ENCODE measurements around the gene HSPA12A. TPM values are rescaled to one million over a fixed set of nuclear protein-coding genes. Genes with fewer than 3 reads are reported as not detected.

The HSPA12A gene
- total RNA-seq, 6 donors from 2014 or later = 4.2 to 11.6 (median 6.1) TPM

DNA sequence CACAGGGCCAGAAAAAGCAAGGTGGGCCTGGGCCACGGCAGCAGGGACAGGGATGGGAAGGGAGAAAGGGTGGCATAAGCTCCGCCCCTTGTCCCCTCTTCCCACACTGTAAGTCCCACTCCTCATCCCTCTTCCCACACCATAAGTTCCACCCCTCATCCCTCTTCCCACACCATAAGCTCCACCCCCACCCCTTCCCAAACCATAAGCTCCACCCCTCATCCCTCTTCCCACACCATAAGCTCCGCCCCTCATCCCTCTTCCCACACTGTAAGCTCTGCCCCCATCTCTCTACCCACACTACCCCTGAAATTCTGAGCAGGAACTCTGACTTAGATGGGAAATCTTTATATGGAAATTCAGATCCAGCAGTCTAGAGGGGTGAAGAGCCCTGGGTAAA lies 55.7 kb downstream of the HSPA12A start:
- Histone ChIP-seq H3K27me3 (no peaks in the 10 kb centered on the region), H3K4me3 (no peak overlapping the region), H3K27ac (no peak overlapping the region), H3K9me3 (no peaks in the 10 kb centered on the region), H3K36me3 (no peaks in the 10 kb centered on the region), H3K4me1 (peaks cover 2 to 6% (median 5%) of the 10 kb centered on the region in 4 donors)
- DNase-seq (no peak), ATAC-seq (ENCODE audit: low FRiP score in 2 of 2) (no peak)
- TF ChIP-seq, protein P1, sequence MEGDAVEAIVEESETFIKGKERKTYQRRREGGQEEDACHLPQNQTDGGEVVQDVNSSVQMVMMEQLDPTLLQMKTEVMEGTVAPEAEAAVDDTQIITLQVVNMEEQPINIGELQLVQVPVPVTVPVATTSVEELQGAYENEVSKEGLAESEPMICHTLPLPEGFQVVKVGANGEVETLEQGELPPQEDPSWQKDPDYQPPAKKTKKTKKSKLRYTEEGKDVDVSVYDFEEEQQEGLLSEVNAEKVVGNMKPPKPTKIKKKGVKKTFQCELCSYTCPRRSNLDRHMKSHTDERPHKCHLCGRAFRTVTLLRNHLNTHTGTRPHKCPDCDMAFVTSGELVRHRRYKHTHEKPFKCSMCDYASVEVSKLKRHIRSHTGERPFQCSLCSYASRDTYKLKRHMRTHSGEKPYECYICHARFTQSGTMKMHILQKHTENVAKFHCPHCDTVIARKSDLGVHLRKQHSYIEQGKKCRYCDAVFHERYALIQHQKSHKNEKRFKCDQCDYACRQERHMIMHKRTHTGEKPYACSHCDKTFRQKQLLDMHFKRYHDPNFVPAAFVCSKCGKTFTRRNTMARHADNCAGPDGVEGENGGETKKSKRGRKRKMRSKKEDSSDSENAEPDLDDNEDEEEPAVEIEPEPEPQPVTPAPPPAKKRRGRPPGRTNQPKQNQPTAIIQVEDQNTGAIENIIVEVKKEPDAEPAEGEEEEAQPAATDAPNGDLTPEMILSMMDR (IDR thresholded peaks at IDR 0.05) = no peak
- WGBS, 2 donors = 83 to 86% methylated on average over 3 of the region's 3 CpGs

DNA sequence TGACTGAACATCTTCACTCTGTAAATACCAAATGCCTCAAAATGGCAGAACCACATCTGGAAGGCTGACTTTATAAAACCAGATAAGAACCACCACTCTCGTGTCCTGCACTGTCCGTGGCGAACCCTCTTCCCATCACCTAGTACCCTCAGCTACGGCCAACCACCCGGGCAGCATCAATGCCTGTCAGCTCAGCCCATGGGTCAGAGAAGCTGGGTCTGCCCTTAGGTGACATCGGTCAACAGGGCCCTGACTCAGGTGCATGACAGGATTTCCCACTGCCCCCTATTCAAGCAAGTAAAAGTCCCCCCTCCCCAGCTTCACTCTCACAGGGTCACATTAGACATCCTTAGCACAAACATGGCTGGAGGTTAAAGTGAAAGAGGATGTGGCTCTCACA lies 56.6 kb downstream of the HSPA12A start:
- no peak overlapping the region for H3K4me3 ChIP-seq
- DNase-seq = no peak
- WGBS, 2 donors = 94 to 97% methylated on average over 6 of the region's 6 CpGs
- no peak overlapping the region for H3K27ac ChIP-seq
- no peak for ATAC-seq (ENCODE audit: low FRiP score in 2 of 2)
- no peaks in the 10 kb centered on the region for H3K9me3 ChIP-seq
- peaks cover 0 to 6% (median 2%) of the 10 kb centered on the region in 4 donors for H3K4me1 ChIP-seq
- TF ChIP-seq EP300 (IDR thresholded peaks at IDR 0.05) = no peak
- TF ChIP-seq POLR2A (IDR thresholded peaks at IDR 0.05) = no peak
- H3K36me3 ChIP-seq = no peaks in the 10 kb centered on the region
- no peaks in the 10 kb centered on the region for H3K27me3 ChIP-seq

DNA sequence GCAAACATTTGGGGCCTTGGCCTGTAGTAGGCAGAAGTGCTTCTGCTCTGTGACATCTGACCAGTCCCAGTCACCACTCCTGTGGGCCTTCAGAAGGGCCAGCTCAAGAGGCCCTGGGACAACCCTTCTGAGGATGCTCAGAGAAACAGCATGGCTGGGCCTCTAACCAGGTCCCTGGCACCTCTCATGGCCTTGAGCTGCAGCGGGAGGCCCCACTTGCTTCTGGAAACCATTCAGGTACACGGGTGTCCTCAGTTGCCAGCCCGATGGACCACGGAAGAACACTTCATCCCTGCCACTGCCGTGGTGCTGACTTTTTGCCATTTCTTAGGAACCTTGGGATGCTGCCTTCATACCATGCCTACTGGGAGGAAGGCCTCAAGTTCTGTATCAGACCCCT lies 57.6 kb downstream of the HSPA12A start:
- ATAC-seq (ENCODE audit: low FRiP score in 2 of 2) (no peak), DNase-seq (no peak)
- Histone ChIP-seq H3K27me3 (no peaks in the 10 kb centered on the region), H3K27ac (no peak overlapping the region), H3K9me3 (no peaks in the 10 kb centered on the region), H3K4me3 (no peak overlapping the region), H3K36me3 (no peaks in the 10 kb centered on the region), H3K4me1 (peaks cover 0 to 6% (median 2%) of the 10 kb centered on the region in 4 donors)
- TF ChIP-seq POLR2AphosphoS5 (IDR thresholded peaks at IDR 0.05) (no peak), EP300 (IDR thresholded peaks at IDR 0.05) (no peak), POLR2A (IDR thresholded peaks at IDR 0.05) (no peak)
- TF ChIP-seq, protein P1 (IDR thresholded peaks at IDR 0.05) = no peak
- WGBS, 2 donors = 95% methylated on average over 5 of the region's 5 CpGs; no CpG with 5 or more reads in 1 of the 2 donors

DNA sequence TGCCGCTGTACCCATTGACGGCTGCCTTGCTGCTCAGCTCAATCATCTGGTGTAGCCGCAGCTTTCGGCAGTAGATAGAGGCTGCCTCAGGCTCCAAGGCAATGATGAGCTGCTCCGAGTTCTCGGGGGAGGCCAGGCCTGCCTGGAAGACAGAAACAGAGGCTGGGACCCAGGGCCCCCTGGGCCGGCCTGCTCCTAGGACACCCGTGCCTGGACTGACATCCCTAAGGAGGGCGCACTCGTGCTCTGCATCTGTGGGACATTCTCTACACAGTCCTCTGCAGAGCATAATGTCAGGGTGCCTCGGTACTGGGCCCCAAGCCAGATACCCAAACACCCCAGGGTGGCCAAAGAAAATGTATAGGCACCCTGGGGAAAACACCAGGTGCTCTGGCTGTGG lies 58.5 kb downstream of the HSPA12A start:
- WGBS, 2 donors = 90 to 92% methylated on average over 3 to 10 of the region's 11 CpGs
- Histone ChIP-seq H3K9me3 (no peaks in the 10 kb centered on the region), H3K27ac (no peak overlapping the region)

DNA sequence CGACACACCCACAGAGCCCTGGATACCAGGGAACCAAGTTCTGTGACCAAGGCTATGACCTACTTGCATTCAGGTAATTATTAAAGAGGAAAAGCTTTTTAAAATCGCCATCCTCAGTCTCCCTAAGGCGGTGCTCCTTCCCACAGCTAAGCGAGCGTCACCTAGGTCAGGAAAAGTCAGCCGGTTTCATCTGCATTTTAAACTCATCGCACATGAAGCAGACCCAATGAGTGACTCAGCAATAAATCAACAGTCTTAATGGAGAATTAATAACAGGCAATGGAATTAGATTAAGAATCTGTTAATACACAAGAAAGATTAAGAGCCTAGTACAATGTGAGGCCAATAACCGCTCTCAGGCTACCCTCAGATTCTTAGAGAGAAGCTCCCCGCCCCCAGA lies 59.2 kb downstream of the HSPA12A start:
- H3K27me3 ChIP-seq = no peaks in the 10 kb centered on the region
- 86 to 88% methylated on average over 9 of the region's 9 CpGs for WGBS, 2 donors
- H3K36me3 ChIP-seq = no peaks in the 10 kb centered on the region
- DNase-seq (no peak), ATAC-seq (ENCODE audit: low FRiP score in 2 of 2) (no peak)
- TF ChIP-seq POLR2AphosphoS5 (IDR thresholded peaks at IDR 0.05) = no peak
- TF ChIP-seq POLR2A (IDR thresholded peaks at IDR 0.05) = no peak
- TF ChIP-seq EP300 (IDR thresholded peaks at IDR 0.05) = no peak
- TF ChIP-seq, protein P1 (IDR thresholded peaks at IDR 0.05) = no peak
- no peak overlapping the region for H3K27ac ChIP-seq
- H3K9me3 ChIP-seq = no peaks in the 10 kb centered on the region
- peaks cover 0 to 6% (median 2%) of the 10 kb centered on the region in 4 donors for H3K4me1 ChIP-seq
- H3K4me3 ChIP-seq = no peak overlapping the region

More for the DNA sequence above, 58.5 kb downstream of the HSPA12A start:
- ATAC-seq (ENCODE audit: low FRiP score in 2 of 2) (no peak), DNase-seq (no peak)
- no peaks in the 10 kb centered on the region for H3K36me3 ChIP-seq
- no peaks in the 10 kb centered on the region for H3K27me3 ChIP-seq
- H3K4me1 ChIP-seq = peaks cover 0 to 6% (median 2%) of the 10 kb centered on the region in 4 donors
- TF ChIP-seq POLR2A (IDR thresholded peaks at IDR 0.05) (no peak), POLR2AphosphoS5 (IDR thresholded peaks at IDR 0.05) (no peak), EP300 (IDR thresholded peaks at IDR 0.05) (no peak)
- TF ChIP-seq, protein P1 (IDR thresholded peaks at IDR 0.05) = no peak
- H3K4me3 ChIP-seq = no peak overlapping the region

All from upper lobe of left lung (tissue), 6 donors.